ENCODE results near the gene MGA.
"Not testable (repeated sequence)": the region's sequence is repeated elsewhere in the genome, so short reads cannot be mapped to it uniquely, and the experiment has no call there.

The MGA gene

DNA sequence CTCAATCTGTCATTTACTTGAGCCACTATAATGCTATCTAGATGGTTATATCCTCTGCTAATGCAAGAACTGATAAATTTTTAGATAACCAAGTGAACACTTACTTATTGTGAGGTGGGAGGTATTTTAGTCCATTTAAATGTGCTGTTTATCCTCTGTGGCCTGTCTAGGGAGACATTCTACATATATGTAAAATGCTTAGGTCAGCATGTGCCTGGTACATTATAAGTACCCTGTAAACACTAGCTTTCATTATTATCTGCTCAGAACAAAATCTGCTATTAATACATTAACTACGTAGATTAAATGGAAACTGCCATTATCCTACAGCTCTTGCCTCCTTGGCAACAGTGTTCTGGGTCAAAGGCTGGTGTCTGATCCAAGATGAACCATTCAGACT, 72.3 kb downstream of the MGA start:
- DNase-seq (ENCODE audit: low read depth): no peak
- TF ChIP-seq, protein P1, sequence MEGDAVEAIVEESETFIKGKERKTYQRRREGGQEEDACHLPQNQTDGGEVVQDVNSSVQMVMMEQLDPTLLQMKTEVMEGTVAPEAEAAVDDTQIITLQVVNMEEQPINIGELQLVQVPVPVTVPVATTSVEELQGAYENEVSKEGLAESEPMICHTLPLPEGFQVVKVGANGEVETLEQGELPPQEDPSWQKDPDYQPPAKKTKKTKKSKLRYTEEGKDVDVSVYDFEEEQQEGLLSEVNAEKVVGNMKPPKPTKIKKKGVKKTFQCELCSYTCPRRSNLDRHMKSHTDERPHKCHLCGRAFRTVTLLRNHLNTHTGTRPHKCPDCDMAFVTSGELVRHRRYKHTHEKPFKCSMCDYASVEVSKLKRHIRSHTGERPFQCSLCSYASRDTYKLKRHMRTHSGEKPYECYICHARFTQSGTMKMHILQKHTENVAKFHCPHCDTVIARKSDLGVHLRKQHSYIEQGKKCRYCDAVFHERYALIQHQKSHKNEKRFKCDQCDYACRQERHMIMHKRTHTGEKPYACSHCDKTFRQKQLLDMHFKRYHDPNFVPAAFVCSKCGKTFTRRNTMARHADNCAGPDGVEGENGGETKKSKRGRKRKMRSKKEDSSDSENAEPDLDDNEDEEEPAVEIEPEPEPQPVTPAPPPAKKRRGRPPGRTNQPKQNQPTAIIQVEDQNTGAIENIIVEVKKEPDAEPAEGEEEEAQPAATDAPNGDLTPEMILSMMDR (IDR thresholded peaks at IDR 0.05; ENCODE audit: low read depth, low read length, missing control alignments): no peak
- no peak overlapping the region for H3K4me3 ChIP-seq (ENCODE audit: low read depth, low read length)

DNA sequence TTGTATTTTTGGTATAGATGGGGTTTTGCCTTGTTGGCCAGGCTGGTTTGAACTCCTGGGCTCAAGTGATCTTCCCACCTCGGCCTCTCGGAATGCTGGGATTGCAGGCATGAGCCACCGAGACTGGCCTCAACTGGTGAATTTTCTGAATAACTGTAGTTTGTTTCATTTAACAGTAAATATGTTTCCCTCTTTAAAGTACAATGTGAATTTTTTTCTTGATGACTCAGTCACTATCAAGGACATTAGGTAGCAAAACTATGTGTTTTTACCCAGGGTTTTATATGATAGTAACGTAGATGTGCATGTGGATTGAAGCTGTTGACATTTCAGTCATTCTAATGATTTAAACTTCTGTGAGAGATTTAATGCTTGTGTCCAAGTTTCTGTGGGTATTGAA, 73.9 kb downstream of the MGA start:
- DNase-seq (ENCODE audit: low read depth): no peak
- no peak overlapping the region for H3K4me3 ChIP-seq (ENCODE audit: low read depth, low read length)
- TF ChIP-seq, protein P1 (IDR thresholded peaks at IDR 0.05; ENCODE audit: low read depth, low read length, missing control alignments): no peak

DNA sequence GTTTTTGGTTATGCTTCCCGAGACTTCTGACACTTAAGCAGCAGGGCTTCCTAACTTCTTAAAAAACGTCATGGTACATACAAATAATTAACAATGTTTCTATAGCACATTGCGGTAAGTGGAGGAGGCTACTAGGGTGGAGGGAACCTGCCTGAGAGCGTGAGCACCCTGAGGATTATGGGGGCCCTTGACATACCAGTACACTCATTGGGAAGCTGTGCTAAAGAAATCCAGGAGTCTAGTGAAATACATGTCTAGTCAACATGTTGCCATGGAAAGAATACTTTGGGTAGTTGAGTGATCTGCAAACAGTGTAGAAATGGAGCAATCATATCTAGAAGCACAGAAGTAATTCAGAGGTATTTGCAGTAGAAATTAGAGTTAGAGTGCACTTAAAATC, 74.8 kb downstream of the MGA start:
- DNase-seq (ENCODE audit: low read depth): no peak
- H3K4me3 ChIP-seq (ENCODE audit: low read depth, low read length): no peak overlapping the region
- TF ChIP-seq, protein P1 (IDR thresholded peaks at IDR 0.05; ENCODE audit: low read depth, low read length, missing control alignments): no peak

DNA sequence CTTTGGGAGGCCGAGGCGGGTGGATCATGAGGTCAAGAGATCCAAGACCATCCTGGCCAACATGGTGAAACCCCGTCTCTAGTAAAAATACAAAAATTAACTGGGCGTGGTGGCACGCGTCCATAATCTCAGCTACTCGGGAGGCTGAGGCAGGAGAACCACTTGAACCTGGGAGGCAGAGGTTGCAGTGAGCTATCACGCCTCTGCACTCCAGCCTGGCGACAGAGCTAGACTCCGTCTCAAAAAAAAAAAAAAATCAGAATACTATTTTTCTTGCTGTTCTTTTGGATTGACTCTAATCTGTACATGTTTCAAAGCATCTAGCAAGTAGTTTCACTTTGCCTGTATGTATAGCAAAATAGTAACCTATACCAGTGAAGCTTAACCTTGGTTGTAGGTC, 75.3 kb downstream of the MGA start:
- H3K4me3 ChIP-seq (ENCODE audit: low read depth, low read length); DNase-seq (ENCODE audit: low read depth): not testable (repeated sequence)

DNA sequence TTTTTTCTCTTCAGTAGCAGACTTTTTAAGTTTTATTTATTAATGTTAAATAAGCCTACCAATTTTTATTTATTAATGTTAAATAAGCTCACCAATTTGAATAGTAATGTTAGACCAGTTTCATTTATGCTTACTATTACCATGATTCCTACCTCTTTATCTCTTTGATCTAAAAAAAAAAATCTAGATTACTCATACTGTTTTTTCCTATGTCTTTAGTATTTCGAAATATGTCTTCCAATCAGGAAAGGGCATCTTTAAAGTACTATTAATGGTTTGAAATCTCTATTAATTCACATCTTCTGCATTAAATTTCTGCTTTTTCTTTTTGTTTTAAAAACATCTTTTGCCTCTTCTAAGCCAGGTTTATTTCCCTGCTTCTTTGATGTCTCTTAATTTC, 86.6 kb downstream of the MGA start:
- TF ChIP-seq, protein P1 (IDR thresholded peaks at IDR 0.05; ENCODE audit: low read depth, low read length, missing control alignments): no peak
- H3K4me3 ChIP-seq (ENCODE audit: low read depth, low read length): no peak overlapping the region
- DNase-seq (ENCODE audit: low read depth): no peak

DNA sequence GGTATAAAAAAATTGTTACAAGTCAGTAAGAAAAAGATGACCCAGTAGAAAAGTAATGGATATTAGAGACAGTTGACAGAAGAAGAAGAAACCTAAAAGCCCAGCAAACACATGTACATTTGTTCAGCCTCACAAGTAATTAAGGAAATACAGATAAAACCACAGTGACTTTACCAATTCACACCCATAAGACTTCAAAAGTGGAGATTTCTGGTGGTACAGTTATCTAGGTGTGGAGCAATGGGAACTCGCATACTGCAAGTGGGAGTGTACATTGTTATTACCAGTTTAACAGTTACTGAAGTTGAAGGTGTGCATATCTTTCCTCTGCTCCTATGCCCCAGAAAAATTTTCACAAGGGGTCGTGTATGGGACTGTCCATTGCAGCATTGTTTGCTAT, 96.0 kb downstream of the MGA start:
- TF ChIP-seq, protein P1 (IDR thresholded peaks at IDR 0.05; ENCODE audit: low read depth, low read length, missing control alignments): no peak
- no peak for DNase-seq (ENCODE audit: low read depth)
- H3K4me3 ChIP-seq (ENCODE audit: low read depth, low read length): no peak overlapping the region

DNA sequence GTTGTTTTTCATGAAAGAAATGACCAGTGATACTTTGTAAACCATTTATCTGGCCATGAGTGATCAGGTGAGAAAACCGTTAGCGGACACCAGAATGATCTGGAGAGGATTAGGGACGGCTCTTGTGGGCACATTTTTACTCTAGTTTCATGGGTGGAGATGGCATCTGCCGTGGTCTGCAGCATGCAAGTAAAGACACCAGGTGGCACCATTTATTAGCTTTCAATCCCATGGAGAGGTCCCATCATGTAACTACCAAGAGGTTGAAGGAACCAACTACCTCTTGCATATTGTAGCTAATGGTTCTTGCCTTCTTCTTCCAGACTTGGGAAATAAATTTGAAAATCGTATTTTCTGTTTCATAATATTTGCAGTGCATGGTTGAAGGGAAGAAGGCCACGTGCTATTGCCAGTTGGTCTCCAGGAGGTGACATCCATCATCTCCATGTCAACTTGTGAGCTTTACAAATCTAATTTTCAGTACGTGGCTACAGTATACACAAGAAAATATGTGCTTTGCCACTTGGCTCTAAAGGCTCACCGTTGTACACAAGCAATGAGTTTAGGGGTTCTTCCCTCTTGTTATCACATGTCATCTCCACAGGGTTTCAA, 112.6 kb downstream of the MGA start:
- DNase-seq (ENCODE audit: low read depth): peak; percentile 49
- H3K4me3 ChIP-seq (ENCODE audit: low read depth, low read length): peak overlapping the region; percentile 77
- TF ChIP-seq, protein P1 (IDR thresholded peaks at IDR 0.05; ENCODE audit: low read depth, low read length, missing control alignments): peak; percentile 71

Measured in GM12864 (cell line).